GM21825 (cell line): Measurements from ENCODE around the gene L3MBTL4.
A peak's percentile ranks its signal among the peaks of the same experiment; 100 is the strongest.
"Not testable (repeated sequence)": the region's sequence is repeated elsewhere in the genome, so short reads cannot be mapped to it uniquely, and the experiment has no call there.

Experiments used
- ATAC-seq: cut with Tn5 transposase; IDR thresholded peaks from one replicate; pipeline ENCODE4 v1.9.1; 2021; ENCODE audit warnings: mild to moderate bottlenecking, moderate library complexity; ENCODE audit not compliant: unreplicated experiment

The L3MBTL4 gene

DNA sequence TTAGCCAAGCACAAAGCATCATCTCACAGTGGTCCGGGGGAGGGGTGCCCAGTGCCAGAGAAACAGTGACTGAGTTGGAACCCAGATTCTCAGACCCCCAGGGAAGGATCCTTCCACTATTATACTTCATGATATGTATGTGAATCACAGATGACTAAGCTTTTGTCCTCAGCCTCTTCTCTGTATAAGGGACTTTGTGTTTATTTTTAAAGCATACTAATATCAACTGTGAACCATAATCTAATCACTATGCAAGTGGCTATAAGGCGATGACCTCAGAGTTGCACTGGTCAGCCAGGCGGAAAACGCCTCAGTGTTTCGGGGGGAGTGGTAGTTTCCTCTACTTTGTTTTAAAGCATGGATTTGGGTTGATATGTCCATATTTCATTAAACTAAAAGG lies 359.0 kb downstream of the L3MBTL4 start:
- ATAC-seq, result no peak

DNA sequence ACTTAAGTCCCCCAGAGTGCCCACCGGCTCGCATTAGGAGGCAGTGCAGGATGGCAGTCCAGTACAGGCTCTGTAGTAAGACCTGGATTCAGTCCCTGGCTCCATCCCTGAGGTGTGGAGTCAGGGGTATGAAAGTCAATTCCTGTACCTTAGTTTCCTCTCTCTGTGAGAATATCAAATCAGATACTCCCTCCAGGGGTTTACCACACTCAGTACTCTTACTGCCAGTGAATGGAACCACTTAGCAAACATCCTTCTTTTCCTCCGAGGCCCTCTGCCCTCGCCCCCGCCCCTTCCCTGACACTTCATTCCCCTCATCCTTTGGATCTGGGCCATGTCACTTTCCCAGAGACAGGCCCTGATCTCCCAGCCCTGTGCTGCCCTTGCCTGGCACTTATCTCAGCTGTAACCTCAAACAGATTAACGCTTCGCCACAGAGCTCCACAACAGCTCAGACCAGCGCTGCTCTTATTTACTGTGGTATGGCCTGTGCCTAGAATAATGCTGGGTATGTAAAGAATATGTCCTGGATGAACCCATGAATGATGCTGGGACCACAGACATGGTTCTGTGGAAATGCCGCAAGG lies 360.4 kb downstream of the L3MBTL4 start:
- no peak for ATAC-seq

DNA sequence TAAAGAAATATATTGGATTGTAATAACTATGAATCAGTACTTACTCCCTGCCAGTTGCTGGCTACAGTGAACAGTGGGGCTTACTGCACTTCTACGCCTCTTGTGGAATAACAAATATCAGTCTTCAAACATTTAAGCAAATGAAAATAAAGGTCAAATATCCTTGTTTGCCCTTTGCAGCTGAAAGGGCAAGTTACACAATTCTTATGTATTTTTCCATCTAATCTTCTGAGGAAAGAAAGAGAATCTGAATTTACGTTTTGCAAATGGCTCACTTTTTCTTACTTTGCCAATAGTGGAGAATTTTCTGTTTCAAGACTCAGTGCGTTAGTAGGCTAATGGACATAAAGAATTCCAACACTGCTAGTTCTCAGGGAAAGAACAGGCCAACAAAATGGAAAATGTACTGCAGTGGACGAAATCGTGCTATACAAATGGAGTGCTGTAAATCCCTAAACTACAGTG lies 362.2 kb downstream of the L3MBTL4 start:
- ATAC-seq, result no peak

DNA sequence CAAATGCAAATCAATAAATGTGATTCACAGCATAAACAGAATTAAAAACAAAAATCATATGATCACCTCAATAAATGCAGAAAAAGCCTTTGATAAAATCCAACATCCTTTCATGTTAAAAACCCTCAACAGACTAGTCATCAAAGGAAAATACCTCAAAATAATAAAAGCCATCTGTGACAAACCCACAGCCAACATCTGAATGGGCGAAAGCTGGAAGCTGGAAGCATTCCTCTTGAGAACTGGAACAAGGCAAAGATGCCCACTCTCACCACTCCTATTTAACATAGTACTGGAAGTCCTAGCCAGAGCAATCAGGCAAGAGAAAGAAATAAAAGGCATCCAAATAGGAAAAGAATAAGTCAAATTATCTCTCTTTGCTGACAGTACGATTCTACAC lies 367.1 kb downstream of the L3MBTL4 start:
- not testable (repeated sequence) for ATAC-seq

DNA sequence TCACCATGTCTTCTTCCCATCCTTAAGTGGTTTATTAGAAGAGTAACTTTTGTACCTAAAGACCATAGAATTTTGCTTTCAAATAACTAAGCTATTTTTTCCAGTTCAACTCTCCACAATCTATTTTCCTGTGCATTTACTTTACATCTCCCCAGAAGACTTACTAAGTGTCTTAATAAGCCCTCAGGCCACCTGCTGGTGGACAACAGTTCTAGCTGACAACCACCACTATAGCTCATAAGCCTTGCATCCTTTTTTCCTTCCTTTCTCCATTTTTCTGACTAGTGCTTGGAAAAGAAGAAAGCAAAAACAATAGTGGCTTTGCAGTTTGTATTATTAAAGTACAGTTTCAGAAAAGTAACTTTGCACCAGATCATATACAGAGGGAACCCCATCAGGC lies 369.9 kb downstream of the L3MBTL4 start:
- ATAC-seq, result no peak

DNA sequence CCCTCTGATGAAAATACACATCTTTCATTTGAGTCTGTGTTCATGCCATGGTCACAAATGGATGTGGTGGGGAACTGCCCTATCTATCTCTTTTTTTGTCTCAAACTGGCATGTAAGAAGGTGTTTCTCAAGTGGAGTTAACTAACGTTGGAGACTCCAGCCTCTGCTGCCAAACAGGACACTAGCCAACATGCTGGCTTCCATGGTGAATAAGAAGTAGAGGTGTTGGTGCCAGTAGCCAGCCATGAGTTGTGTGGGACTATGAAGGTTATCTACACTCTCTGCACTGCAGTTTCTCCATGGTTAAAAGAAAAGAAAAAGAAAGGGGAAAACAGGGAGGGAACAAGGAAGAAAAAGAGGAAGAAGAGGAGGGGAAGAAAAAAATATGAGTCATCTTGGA lies 370.4 kb downstream of the L3MBTL4 start:
- ATAC-seq, result no peak

DNA sequence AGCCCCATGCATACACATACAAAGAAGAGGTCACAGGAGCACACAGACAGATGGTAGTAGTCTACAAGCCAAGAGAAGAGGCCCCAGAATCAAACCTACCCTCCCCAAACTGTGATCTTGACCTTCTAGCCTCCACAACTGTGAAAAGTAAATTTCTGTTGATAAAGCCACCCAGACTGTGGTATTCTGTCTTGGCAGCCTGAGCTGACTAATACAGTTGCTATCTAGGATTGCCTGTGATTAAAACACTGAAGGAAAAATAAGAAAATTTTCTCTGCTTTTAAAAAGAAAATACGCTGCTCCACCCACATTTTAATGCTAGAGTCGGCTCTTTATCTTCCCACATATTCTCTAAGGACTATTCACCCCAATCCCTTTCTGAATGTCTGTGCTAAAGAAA lies 375.7 kb downstream of the L3MBTL4 start:
- no peak for ATAC-seq

DNA sequence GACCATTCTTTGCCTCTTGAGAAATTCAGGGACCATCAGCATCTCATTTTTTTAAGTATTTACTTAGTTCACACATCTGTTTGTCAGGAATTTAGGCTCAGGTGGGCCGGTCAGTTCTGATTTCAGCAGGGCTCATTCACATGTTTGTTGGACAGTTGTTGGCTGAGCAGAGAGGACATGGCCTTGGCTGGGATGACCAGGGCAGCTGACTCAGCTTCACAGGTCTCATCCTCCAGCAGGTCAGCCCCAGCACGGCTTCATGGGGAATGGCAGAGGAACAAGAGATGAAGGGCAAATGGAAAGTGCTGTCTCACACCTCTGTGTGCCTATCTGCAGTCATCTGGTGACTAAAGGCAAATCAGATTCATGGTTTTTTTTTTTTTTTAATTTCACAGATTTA lies 383.3 kb downstream of the L3MBTL4 start:
- ATAC-seq, result no peak

DNA sequence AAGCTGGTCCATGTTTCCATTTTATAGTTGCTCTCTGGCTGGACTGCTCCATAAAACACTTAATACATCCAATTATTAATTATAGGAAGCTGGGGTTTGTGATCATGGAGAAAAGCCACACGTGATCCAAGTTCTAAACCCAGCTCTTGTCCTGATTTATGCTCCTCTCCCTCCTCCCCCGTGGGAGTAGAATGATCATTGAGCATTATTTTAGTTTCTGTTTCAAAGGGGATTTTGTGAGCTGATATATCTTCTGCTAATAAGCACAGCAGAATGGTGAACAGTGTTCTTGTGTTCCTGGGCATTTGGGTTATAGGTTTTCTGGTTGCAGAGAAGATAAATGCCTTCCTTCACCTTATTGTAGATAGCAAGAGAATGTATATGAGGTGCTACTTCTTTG lies 383.7 kb downstream of the L3MBTL4 start:
- ATAC-seq, result no peak

DNA sequence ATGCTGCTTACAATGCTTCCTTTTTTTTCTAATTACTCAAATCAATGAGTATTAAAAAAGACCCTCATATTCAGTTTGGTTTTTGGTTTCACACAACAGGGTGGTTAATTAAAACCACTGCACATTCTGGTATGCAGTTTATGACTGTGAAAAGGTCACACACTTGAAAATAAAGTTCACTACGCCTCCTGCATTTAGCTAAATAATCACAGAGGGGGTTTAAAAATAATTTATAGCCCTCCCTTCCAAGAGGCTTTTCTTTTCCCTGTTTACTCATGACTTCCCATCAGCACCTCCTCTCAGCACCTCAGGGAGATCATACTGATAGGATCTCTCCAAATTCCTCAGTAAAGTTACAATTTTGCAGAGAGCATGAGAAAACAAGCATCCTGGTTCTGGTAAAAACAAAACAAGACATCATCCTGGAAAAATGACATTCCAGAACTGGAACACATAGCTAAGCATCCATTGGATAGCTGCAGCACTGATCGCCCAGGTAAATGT lies 389.9 kb downstream of the L3MBTL4 start:
- ATAC-seq, result no peak

DNA sequence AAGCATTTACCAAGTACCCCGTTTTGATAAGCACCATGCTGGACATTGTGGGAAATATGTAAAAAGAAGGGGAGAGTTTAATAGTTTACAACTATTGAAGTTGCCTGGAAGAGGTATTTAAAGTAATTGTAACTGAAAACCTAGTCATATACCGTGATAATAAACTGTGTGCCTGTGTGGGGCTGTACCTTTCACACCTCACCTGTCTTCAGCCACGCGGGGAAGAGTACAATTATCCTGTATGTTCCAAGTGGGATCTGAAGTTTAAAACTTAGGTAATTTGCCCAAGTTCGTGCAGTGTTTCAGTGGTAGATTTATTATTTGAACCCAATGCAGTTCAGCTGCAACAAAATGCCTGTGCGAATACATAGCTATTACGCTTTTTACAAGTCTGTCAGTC lies 391.2 kb downstream of the L3MBTL4 start:
- ATAC-seq, result no peak

DNA sequence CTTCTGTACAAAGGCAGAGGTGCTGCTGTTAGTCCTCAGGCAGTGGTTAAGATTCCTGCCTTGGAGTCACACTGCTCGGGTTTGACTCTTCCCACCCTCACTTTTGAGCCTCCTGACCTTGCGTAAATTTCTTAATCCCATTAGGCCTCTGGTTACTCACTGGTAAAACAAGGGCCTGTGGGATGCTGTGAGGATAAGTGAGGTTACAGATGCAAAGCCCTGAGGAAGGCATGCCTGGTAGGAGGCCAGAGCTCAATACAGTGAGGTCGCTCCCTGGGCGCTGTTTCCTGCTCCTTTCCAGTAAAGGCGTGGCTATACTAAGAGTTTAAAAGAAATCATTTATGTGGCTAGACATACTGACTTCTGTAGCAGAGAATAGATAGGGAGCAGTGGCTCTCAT lies 391.9 kb downstream of the L3MBTL4 start:
- ATAC-seq, result no peak

DNA sequence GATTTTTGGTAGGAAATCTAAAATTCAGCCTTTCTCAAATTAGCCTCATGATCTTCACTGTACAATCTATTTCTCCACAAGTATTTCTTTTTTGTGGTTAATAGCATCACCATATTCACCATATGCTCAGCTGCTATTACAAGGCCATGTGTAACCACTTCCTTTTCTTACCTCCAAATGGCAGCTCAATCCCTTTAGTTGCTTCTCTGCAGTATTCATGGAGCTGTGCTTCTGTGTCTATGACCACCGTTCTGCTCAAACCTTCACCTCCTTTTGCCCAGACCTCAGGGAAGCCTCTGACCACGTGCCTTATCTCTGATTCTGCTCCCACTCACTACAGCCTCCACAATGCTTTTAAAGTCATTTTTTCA lies 392.7 kb downstream of the L3MBTL4 start:
- ATAC-seq, result peak; percentile 61

DNA sequence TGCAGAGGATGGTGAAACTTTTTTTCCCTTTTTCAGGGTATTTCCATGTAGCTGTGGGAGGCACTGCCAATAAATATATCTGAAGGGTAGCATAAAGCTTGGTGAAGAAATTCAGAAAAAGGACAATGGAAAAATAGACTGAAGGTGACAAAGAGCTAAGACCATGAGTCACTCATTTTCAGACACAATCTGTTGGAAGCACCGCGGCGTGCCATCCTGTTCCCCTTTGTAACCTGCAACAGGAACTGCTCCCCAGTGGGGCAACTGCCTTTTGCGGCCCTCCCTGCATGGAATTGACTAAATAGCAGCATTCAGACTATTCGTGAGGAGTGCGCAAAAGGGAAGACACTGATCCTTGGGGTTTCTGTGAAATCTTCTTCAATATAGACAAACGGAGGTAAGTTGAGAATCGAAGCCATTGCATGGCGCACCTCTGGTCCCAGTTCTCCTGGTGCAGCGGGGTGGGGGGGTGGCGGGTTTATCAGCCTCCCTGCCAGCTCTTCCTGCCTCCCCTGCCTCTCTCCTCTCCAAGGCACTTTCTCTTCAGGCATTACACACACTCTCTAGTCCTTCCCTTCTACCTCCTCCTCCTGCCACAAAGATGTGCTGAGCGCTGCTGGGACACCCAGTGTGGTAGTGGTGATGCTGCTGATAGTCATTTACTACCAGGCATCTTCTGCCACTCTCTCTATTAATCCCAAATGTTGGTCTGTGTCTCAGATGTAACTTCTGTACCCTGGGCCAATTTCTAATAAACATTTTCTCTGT lies 393.2 kb downstream of the L3MBTL4 start:
- ATAC-seq, result peak; percentile 13

DNA sequence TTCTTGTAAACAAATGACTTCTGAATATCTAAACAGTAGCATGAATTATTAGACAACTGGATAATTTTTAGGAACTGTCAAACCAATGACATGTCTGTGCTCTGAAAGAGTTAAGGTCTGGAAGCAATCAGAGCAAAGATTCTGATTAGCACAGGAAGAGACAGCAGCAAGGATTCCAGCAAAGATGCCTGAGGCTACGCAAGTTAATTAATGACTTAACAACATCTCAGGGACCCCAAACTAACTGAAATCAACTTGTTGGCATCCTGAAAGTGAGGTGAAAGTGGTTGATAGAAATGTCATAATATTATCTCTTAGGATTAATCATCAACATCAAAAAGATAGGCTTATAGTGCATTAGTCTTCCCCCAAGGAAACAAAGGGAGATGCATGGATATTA lies 396.0 kb downstream of the L3MBTL4 start:
- ATAC-seq, result no peak

DNA sequence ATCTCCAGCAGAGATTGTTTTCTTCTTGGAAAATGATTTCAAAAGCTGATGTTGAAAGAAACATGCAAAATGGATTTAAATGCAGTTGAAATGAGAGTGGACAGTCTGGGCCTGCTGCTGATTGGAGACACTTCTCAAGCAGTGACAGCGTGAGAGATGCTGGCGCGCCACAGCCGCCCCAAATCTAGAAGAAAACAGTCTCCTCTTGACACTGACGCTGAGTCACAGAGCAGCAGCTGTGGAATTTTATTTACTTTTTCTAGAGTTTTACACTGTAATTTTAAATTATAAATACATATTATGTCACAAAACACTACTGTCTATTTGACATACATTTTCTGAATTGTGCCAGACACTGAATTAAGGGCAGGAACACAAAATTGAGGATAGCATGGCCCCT lies 397.5 kb downstream of the L3MBTL4 start:
- no peak for ATAC-seq

DNA sequence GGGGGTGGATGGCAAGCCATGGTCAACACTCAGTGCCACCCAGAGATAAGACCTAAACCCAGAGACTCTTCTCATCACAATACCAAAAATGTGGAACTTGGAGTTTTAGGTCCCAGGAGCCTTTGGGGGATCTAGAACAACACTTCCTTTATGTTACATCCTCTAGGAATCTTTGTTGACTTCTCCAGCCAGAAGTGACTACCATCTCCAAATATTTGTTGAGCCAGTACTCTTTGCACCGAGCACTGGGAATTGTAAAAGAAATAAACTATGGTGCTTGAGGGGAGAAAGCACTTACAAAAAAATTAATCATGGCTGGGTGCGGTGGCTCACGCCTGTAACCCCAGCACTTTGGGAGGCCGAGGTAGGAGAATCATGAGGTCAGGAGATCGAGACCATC lies 399.3 kb downstream of the L3MBTL4 start:
- ATAC-seq, result no peak

DNA sequence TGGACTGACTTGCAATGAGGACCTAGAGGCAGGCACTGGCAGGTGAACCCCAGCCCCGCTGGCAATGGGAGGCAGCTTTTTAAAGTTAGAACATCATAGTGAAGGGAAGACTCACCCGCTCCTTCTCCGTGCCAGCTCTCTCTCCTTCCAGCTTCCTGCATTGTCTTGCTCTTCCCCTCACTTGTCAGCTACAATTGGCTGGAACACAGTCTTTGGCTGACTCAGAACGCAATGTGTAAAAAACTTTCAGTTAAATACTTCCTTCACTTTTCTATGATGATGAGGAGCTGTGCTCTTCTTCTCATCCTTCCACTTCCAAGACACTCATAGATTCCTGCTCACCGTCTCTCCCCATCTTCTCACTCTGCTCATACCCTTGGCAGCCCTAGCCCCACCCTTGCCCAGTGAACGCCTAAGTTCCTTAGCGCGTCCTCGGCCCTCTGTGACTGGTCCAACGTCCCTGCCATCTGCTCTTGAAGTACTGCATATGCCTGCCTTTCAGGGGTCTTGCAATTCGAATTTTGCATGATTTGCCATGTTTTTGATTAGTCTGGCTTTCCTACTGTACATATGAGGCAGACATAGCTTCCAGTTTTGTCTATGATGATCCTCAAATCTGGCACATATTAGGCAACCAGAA lies 401.4 kb downstream of the L3MBTL4 start:
- ATAC-seq, result no peak

DNA sequence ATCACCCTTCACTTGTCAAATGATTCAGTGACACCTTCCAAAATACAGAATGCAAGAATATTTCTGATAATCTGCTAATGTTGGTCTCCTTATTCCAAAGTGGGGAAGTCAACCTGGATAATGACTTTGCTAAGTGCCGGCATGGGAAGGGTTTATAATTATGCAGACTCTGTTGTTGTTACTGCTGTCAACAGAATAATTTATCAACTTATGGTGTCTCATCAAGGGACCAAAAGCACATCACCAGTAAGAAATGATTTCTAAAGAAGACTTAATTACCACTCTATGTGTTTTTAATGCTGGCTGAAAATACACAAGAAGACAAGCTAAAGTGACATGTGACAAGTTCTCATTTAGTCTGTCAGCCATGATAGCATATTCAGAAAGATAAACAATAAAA lies 403.8 kb downstream of the L3MBTL4 start:
- no peak for ATAC-seq

DNA sequence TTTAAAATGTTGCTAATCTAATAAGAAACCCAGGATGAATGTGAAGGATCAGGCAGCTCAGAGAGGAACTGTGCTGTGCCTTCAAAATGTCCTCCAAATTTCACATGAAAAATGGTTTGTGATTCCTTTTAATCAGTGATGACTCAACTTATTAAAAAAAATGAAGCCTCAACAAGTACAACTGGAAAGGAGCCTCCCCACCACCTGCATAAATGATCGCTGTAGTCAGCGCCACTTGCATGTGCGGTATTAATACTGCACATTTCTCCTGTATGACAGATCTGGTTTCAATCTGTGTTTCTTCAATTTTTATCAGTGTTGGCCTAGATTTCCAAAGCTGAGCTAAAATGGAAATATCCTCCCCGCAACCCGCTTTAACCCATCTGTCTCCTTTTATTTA lies 404.4 kb downstream of the L3MBTL4 start:
- ATAC-seq, result no peak

DNA sequence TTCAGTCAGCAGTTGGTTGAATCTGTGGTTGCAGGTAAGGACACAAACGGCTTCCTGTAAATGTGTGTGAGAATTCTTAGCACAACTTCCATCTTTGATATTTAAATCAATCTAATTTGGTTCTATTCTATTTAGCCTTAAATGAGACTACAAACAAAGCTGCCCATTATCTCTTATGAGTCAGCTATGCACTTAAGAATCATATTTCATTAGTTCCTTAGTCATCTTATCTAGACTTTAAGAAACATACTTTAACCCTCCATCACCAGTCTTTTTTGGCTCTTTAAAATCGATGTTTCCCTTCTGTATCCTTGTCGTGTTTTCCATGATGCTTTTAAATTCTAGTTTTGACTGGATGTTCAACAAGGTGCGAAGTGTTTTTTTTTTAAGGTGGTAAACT lies 405.0 kb downstream of the L3MBTL4 start:
- no peak for ATAC-seq

DNA sequence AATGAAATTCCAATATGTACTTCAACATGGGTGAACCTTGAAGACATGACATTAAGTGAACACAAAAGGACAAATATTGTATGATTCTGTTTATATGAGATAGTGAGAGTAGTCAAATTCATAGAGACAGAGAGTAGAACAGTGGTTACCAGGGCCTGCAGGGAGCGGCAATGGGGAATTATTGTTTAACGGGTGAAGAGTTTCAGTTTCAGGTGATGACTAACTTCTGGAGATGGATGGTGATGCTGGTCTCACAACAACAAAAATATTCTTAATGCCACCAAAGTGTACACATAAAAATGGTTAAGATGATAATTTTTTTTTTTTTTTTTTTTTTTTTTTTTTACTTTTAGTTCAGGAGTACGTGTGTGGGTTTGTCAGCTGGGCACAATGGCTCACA lies 410.0 kb downstream of the L3MBTL4 start:
- ATAC-seq, result peak; percentile 96
